Hepatocyte (in vitro differentiated cells): ENCODE measurements around the gene SSTR3. TPM values are rescaled to one million over a fixed set of nuclear protein-coding genes. Genes with fewer than 3 reads are reported as not detected.

Source experiments
- DNase-seq: peaks from one replicate; pipeline ENCODE4 v3.0.0-alpha.2; 2016; ENCODE audit warnings: low spot score
- H2AFZ ChIP-seq: fragments of 200-600 bp; sonication (generic); 2 replicates; pipeline ENCODE4 v1.6.0; 2016; ENCODE audit warnings: antibody characterized with exemption, mild to moderate bottlenecking
- H3K27ac ChIP-seq: fragments of 200-600 bp; sonication (generic); 2 replicates; pipeline ENCODE4 v1.5.1; 2016; ENCODE audit warnings: mild to moderate bottlenecking
- H3K27me3 ChIP-seq: fragments of 200-600 bp; sonication (generic); 2 replicates; pipeline ENCODE4 v1.6.1; 2016
- H3K36me3 ChIP-seq: fragments of 200-600 bp; sonication (generic); replicated peaks from 2 replicates; pipeline ENCODE4 v1.5.1; 2016; ENCODE audit warnings: low read depth; ENCODE audit not compliant: insufficient read depth
- H3K4me1 ChIP-seq: fragments of 200-600 bp; sonication (generic); 2 replicates; pipeline ENCODE4 v1.5.1; 2016; ENCODE audit warnings: mild to moderate bottlenecking, moderate library complexity; ENCODE audit not compliant: insufficient read depth
- H3K4me2 ChIP-seq: fragments of 200-600 bp; sonication (generic); 2 replicates; pipeline ENCODE4 v1.6.0; 2016
- H3K4me3 ChIP-seq: fragments of 200-600 bp; sonication (generic); 2 replicates; pipeline ENCODE4 v1.5.1; 2016; ENCODE audit warnings: mild to moderate bottlenecking
- H3K79me2 ChIP-seq: fragments of 200-600 bp; sonication (generic); 2 replicates; pipeline ENCODE4 v1.6.0; 2017; ENCODE audit warnings: mild to moderate bottlenecking
- H3K9me2 ChIP-seq: fragments of 200-600 bp; sonication (generic); replicated peaks from 2 replicates; pipeline ENCODE4 v1.6.0; 2017; ENCODE audit warnings: mild to moderate bottlenecking; ENCODE audit not compliant: insufficient read depth
- H3K9me3 ChIP-seq: fragments of 200-600 bp; sonication (generic); 2 replicates; pipeline ENCODE4 v1.5.1; 2016; ENCODE audit warnings: low read depth, mild to moderate bottlenecking
- H4K20me1 ChIP-seq: fragments of 200-600 bp; sonication (generic); 2 replicates; pipeline ENCODE4 v1.6.0; 2016; ENCODE audit warnings: mild to moderate bottlenecking; ENCODE audit not compliant: insufficient read depth, poor library complexity, severe bottlenecking
- EZH2 ChIP-seq: fragments of 200-600 bp; sonication (generic); IDR thresholded peaks from 2 replicates; pipeline ENCODE4 v1.6.1; 2016; ENCODE audit warnings: antibody characterized with exemption, mild to moderate bottlenecking, borderline replicate concordance
- EZH2phosphoT487 ChIP-seq: fragments of 200-600 bp; sonication (generic); IDR thresholded peaks from one replicate; pipeline ENCODE4 v1.6.1; 2018; ENCODE audit warnings: antibody characterized with exemption, mild to moderate bottlenecking, low read depth, moderate library complexity; ENCODE audit not compliant: unreplicated experiment, severe bottlenecking
- WGBS: methylation state at CpG from one replicate; pipeline ENCODE4 v1.1.6; 2016; ENCODE audit warnings: low lambda C conversion rate; ENCODE audit errors: missing lambda C conversion rate; 5-methylcytosine and 5-hydroxymethylcytosine counted together
- polyA plus RNA-seq: library from polyadenylated mRNA; unstranded; fragments of >200 nt; fragmentation: Nextera tagmentation; extraction: Ambion mirVana; gene quantifications from 2 replicates; pipeline ENCODE4 v1.2.1, GENCODE V29; 2016
- total RNA-seq: library from RNA; depleted of rRNA; stranded (reverse); fragments of >200 nt; gene quantifications from 2 replicates; pipeline ENCODE4 v1.2.3, GENCODE V29; 2014
- TF ChIP-seq, protein P1 (sequence below): fragments of 200-600 bp; sonication (generic); IDR thresholded peaks from 2 replicates; pipeline ENCODE4 v1.5.1; 2016; ENCODE audit warnings: antibody characterized with exemption, mild to moderate bottlenecking; ENCODE audit not compliant: poor library complexity

Gene SSTR3
- total and polyA plus RNA-seq, 2 experiments from 2014 or later = 0.47 to 2.8 TPM

DNA sequence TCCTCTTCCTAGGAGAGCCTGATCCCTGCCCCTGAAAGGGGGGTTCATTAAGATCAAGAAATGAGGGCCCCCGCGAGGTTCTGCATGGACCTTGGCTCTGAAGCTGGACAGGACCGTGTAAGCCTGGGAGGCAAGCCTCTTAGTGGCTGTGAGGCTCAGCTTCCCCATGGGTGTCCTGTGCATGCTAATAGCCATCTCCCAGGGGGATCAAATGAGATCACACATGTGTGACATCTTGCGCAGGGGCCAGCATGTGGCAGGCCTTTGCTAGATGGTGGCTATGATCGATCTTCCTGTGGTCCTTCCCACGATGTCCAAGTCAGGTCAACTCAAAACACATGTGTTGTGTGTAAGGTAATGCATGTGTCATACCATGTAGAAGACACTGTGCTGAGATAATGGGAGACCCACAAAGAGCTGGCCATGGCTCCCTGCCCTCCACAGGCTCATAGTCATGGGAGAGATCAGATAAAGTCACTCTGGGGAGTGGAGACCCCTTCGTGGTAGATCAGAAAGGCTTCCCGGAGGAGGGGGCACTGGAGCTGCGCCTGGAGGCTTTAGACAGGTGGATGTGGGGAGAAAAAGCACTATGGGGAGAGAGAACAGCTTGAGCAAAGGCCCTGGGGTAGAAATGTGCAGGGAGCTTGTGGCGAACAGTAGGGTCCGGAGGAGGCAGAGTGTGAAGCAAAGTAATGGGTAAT is 28.1 kb upstream of the SSTR3 start:
- Histone ChIP-seq H3K27me3 (no peaks in the 10 kb centered on the region), H3K4me2 (no peak overlapping the region), H3K79me2 (no peaks in the 10 kb centered on the region), H3K9me3 (no peaks in the 10 kb centered on the region), H3K36me3 (no peaks in the 10 kb centered on the region), H3K27ac (no peak overlapping the region), H2AFZ (no peak overlapping the region), H3K4me1 (peaks cover 3% of the 10 kb centered on the region), H4K20me1 (no peaks in the 10 kb centered on the region), H3K4me3 (no peak overlapping the region), H3K9me2 (no peaks in the 10 kb centered on the region)
- TF ChIP-seq EZH2 (no peak), EZH2phosphoT487 (no peak)
- TF ChIP-seq, protein P1, sequence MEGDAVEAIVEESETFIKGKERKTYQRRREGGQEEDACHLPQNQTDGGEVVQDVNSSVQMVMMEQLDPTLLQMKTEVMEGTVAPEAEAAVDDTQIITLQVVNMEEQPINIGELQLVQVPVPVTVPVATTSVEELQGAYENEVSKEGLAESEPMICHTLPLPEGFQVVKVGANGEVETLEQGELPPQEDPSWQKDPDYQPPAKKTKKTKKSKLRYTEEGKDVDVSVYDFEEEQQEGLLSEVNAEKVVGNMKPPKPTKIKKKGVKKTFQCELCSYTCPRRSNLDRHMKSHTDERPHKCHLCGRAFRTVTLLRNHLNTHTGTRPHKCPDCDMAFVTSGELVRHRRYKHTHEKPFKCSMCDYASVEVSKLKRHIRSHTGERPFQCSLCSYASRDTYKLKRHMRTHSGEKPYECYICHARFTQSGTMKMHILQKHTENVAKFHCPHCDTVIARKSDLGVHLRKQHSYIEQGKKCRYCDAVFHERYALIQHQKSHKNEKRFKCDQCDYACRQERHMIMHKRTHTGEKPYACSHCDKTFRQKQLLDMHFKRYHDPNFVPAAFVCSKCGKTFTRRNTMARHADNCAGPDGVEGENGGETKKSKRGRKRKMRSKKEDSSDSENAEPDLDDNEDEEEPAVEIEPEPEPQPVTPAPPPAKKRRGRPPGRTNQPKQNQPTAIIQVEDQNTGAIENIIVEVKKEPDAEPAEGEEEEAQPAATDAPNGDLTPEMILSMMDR = no peak
- no peak for DNase-seq
- 87% methylated on average over 11 of the region's 11 CpGs for WGBS

DNA sequence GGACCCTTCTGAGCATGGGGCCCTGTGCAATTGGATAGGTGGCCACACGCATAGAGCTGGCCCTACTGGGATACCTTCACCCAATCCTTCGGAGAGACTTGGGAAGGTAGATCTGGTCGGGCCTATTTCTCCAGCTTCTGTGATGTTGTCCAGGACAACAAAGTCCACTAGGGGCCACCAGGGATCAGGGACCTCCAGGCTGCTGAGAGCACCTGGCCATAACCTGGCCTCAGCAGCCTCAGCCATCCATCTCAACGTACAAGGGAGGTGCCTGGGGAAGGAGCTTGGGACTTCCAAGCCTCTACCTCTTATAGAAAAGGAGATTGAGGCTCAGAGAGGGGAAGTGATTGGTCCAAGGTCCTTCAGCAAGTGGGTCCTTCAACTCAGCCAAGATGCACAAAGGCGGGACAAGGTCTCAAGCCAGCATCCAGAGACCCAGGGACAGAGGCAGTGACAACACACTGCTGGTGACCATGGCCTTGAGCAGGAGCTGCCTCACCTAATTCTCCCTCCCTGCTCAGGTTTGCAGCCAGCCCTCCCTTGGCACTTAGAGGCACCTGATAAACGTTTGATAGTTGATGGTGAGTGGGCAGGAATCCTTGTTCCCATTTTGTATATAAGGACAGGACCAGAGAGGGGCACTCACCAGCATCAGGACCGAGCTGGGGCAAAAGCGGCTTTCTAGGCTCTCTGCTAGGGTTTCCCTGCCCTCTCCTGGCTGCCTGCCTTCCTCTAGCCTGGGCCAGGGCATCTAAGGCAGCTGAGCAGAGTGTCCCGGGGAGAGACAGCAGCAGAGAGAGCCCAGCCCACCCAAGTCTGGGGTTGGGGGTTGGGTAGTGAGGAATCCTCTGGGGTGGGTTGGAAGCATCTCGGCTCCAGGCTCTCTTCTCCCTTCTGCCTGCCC is 27.3 kb upstream of the SSTR3 start:
- no peaks in the 10 kb centered on the region for H3K9me3 ChIP-seq

DNA sequence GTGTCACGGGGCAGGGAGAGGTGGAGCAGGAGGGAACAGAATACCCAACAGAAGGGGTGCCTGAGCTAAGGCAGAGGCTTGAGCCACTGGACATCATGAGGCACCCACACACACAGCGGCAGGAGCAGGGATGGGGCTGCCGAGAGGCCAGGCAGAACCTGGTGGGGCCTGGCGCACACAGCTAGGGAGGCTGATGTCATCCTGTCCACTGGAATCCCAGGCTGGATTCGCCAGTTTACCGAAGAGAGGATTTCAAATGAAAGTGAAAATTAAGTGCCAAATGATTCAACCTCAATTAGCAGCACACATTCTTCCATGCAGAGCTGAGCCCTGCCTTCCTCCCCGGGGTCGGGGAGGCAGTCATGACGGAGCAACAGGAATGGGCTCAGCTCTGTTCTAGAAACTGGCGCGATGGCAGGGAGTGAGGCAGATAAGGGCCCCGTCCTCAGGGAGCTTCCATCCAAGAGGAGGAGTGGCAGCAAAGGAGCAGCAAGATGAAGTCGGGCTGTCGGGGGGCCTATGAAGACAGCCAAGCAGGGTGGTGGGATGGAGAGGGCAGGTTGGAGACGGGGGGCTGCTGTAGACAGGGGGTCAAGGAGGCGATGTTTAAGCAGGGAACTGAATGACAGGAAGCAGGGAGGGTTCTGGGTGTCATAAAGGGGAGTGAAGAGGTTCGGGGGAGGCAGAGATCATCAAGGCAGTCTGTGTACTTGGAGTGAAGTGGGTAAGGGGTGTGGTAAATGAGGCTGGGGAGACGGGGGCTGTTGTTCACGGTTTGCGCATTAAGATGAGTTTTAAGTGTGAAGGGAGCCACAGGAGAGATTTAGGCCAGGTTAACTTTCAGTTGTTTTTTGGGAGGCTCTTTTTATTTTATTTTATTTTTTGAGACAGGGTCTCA is 25.3 kb upstream of the SSTR3 start:
- H2AFZ ChIP-seq = no peak overlapping the region
- peak overlapping the region; percentile 20 for H3K27ac ChIP-seq
- H4K20me1 ChIP-seq = no peaks in the 10 kb centered on the region
- TF ChIP-seq, protein P1 = no peak
- TF ChIP-seq EZH2 = no peak
- no peak for TF ChIP-seq EZH2phosphoT487
- no peaks in the 10 kb centered on the region for H3K79me2 ChIP-seq
- H3K9me3 ChIP-seq = no peaks in the 10 kb centered on the region
- H3K4me3 ChIP-seq = no peak overlapping the region
- no peaks in the 10 kb centered on the region for H3K36me3 ChIP-seq
- no peaks in the 10 kb centered on the region for H3K27me3 ChIP-seq
- no peaks in the 10 kb centered on the region for H3K9me2 ChIP-seq
- H3K4me2 ChIP-seq = no peak overlapping the region
- DNase-seq = no peak
- WGBS = 80% methylated on average over 19 of the region's 20 CpGs
- H3K4me1 ChIP-seq = no peaks in the 10 kb centered on the region

More for the DNA sequence above, 27.3 kb upstream of the SSTR3 start:
- H3K9me2 ChIP-seq = no peaks in the 10 kb centered on the region
- no peaks in the 10 kb centered on the region for H4K20me1 ChIP-seq
- no peak overlapping the region for H2AFZ ChIP-seq
- H3K27me3 ChIP-seq = no peaks in the 10 kb centered on the region
- WGBS = 80% methylated on average over 10 of the region's 10 CpGs
- H3K79me2 ChIP-seq = no peaks in the 10 kb centered on the region
- no peak for TF ChIP-seq EZH2phosphoT487
- TF ChIP-seq, protein P1 = no peak
- no peak for TF ChIP-seq EZH2
- no peaks in the 10 kb centered on the region for H3K36me3 ChIP-seq
- H3K4me1 ChIP-seq = peaks cover 3% of the 10 kb centered on the region
- H3K4me3 ChIP-seq = no peak overlapping the region
- no peak overlapping the region for H3K27ac ChIP-seq
- H3K4me2 ChIP-seq = no peak overlapping the region
- DNase-seq = no peak
